ENCODE results near the gene KCNMB2. TPM values are rescaled to one million over a fixed set of nuclear protein-coding genes. Genes with fewer than 3 reads are reported as not detected.

Gene KCNMB2
- total RNA-seq, 2 donors from 2014 or later = not detected

DNA sequence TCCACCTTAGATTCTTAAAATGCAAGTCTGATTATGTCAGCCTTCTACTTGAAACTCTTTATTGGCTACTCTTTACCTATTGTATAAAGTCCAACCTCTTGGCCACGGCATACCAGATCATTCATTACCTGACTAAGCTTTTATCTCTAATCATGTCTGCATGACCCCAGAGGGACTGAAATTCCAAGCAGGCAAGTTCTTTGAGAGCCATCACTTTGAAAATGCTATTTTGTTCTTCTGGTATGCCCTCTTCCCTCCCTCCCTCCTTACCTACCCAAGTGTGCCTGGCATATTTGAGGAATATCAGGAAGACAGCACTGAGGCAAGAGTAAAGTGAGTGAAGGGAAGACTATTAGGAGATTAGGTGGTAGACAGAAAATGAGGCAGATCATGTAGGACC is 57.5 kb downstream of the KCNMB2 start:
- Histone ChIP-seq H3K27ac (ENCODE audit: low read depth, low read length) (no peak overlapping the region), H3K9ac (ENCODE audit: extremely low read depth, low read length, poor library complexity, severe bottlenecking) (no peak overlapping the region), H3K4me1 (ENCODE audit: control insufficient read depth, insufficient read depth, low read length) (no peaks in the 10 kb centered on the region), H3K27me3 (ENCODE audit: control insufficient read depth, insufficient read depth, low read length, poor library complexity, severe bottlenecking) (no peaks in the 10 kb centered on the region), H3K4me3 (ENCODE audit: low read length) (no peak overlapping the region), H3K9me3 (ENCODE audit: control insufficient read depth, low read length) (no peaks in the 10 kb centered on the region), H3K36me3 (ENCODE audit: control insufficient read depth, insufficient read depth, low read length) (no peaks in the 10 kb centered on the region)
- H3K4me1 Mint-ChIP-seq = peaks cover 19% of the 10 kb centered on the region
- no peaks in the 10 kb centered on the region for H3K9me3 Mint-ChIP-seq
- no peaks in the 10 kb centered on the region for H3K27me3 Mint-ChIP-seq (ENCODE audit: insufficient read depth)
- TF ChIP-seq, protein P1, sequence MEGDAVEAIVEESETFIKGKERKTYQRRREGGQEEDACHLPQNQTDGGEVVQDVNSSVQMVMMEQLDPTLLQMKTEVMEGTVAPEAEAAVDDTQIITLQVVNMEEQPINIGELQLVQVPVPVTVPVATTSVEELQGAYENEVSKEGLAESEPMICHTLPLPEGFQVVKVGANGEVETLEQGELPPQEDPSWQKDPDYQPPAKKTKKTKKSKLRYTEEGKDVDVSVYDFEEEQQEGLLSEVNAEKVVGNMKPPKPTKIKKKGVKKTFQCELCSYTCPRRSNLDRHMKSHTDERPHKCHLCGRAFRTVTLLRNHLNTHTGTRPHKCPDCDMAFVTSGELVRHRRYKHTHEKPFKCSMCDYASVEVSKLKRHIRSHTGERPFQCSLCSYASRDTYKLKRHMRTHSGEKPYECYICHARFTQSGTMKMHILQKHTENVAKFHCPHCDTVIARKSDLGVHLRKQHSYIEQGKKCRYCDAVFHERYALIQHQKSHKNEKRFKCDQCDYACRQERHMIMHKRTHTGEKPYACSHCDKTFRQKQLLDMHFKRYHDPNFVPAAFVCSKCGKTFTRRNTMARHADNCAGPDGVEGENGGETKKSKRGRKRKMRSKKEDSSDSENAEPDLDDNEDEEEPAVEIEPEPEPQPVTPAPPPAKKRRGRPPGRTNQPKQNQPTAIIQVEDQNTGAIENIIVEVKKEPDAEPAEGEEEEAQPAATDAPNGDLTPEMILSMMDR (conservative IDR thresholded peaks at IDR 0.05) = no peak
- WGBS, 2 experiments (ENCODE audit: insufficient coverage in 1 of 2, insufficient read length in 1 of 2) = 90 to 97% methylated on average over 1 of the region's 1 CpG
- no peaks in the 10 kb centered on the region for H3K36me3 Mint-ChIP-seq (ENCODE audit: low read depth)
- no peak for DNase-seq
- no peak overlapping the region for H3K27ac Mint-ChIP-seq
- H3K4me3 Mint-ChIP-seq = no peak overlapping the region

DNA sequence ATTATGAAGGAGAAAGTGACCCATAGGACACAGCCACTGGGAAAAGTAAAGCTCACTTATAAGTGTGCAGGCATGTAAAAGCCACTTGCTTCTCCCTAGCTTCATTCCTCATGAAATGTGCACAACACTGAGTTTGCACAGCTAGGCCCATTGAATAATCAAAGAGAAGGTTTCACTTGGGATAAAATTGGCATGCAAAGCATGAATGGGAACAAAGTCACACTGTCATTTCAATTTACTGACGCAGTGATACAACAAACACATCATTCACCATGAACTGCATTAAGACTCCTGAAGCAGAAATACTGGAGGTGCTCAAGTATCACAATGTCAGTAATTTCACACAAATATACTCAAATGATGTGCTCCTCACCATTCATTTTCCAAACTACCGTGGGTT is 61.1 kb downstream of the KCNMB2 start:
- H3K27me3 Mint-ChIP-seq (ENCODE audit: insufficient read depth) = no peaks in the 10 kb centered on the region
- Histone ChIP-seq H3K9me3 (ENCODE audit: control insufficient read depth, low read length) (no peaks in the 10 kb centered on the region), H3K4me3 (ENCODE audit: low read length) (no peak overlapping the region), H3K27ac (ENCODE audit: low read depth, low read length) (no peak overlapping the region), H3K36me3 (ENCODE audit: control insufficient read depth, insufficient read depth, low read length) (no peaks in the 10 kb centered on the region), H3K4me1 (ENCODE audit: control insufficient read depth, insufficient read depth, low read length) (no peaks in the 10 kb centered on the region), H3K27me3 (ENCODE audit: control insufficient read depth, insufficient read depth, low read length, poor library complexity, severe bottlenecking) (no peaks in the 10 kb centered on the region), H3K9ac (ENCODE audit: extremely low read depth, low read length, poor library complexity, severe bottlenecking) (no peak overlapping the region)
- no peaks in the 10 kb centered on the region for H3K36me3 Mint-ChIP-seq (ENCODE audit: low read depth)
- 97 to 100% methylated on average over 1 to 2 of the region's 2 CpGs for WGBS, 2 experiments (ENCODE audit: insufficient coverage in 1 of 2, insufficient read length in 1 of 2)
- no peaks in the 10 kb centered on the region for H3K9me3 Mint-ChIP-seq
- DNase-seq = no peak
- no peak overlapping the region for H3K4me3 Mint-ChIP-seq
- no peak overlapping the region for H3K27ac Mint-ChIP-seq
- H3K4me1 Mint-ChIP-seq = peaks cover 27% of the 10 kb centered on the region
- TF ChIP-seq, protein P1 (conservative IDR thresholded peaks at IDR 0.05) = no peak

DNA sequence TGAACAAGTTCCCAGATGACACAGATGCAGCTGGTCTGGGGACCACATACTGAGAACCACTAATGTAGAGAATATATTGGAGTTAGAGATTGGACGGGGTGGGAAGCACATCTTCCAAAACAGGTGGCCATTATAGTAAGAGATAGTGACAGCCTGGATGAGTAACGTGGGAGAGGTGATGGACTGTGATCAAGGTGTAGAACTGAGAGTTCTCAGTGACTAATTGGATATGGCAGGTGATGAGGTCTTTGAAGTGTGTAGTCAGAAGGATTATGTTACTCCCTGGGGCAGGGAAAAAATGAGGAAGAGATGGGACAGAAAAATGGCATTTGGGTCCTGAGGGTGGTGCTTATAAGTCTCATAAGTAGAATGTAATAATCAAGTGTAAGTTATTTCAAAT is 66.6 kb downstream of the KCNMB2 start:
- Histone ChIP-seq H3K36me3 (ENCODE audit: control insufficient read depth, insufficient read depth, low read length) (no peaks in the 10 kb centered on the region), H3K9me3 (ENCODE audit: control insufficient read depth, low read length) (no peaks in the 10 kb centered on the region), H3K4me3 (ENCODE audit: low read length) (no peak overlapping the region), H3K4me1 (ENCODE audit: control insufficient read depth, insufficient read depth, low read length) (no peaks in the 10 kb centered on the region), H3K27ac (ENCODE audit: low read depth, low read length) (no peak overlapping the region), H3K27me3 (ENCODE audit: control insufficient read depth, insufficient read depth, low read length, poor library complexity, severe bottlenecking) (no peaks in the 10 kb centered on the region), H3K9ac (ENCODE audit: extremely low read depth, low read length, poor library complexity, severe bottlenecking) (no peak overlapping the region)
- H3K27me3 Mint-ChIP-seq (ENCODE audit: insufficient read depth) = no peaks in the 10 kb centered on the region
- WGBS, 2 experiments (ENCODE audit: insufficient coverage in 1 of 2, insufficient read length in 1 of 2) = 83 to 100% methylated on average over 1 of the region's 2 CpGs
- H3K27ac Mint-ChIP-seq = no peak overlapping the region
- H3K4me1 Mint-ChIP-seq = peaks cover 20% of the 10 kb centered on the region
- H3K36me3 Mint-ChIP-seq (ENCODE audit: low read depth) = no peaks in the 10 kb centered on the region
- no peak for DNase-seq
- H3K9me3 Mint-ChIP-seq = no peaks in the 10 kb centered on the region
- no peak overlapping the region for H3K4me3 Mint-ChIP-seq
- TF ChIP-seq, protein P1 (conservative IDR thresholded peaks at IDR 0.05) = no peak
